Measurements from ENCODE around the gene SGCG.

DNA sequence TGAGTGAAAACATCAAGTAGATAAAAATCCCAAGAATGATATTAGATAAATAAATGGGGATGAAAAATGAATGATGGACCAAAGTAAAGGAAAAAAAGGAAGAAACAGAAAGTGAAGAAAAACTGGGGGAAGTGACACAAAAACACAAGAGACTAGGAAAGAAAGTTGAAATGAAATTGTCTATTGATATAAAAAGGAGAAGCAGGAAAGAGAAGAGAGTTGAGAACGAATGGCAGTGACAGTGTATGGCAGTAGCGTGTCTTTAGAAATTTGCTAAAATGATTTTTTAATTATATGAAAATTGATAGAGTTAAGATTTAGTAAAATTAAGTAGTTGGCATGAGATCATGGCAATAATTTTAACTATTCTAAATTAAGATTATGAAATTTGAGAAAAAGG is 36.3 kb upstream of the SGCG start:
- TF ChIP-seq, protein P1, sequence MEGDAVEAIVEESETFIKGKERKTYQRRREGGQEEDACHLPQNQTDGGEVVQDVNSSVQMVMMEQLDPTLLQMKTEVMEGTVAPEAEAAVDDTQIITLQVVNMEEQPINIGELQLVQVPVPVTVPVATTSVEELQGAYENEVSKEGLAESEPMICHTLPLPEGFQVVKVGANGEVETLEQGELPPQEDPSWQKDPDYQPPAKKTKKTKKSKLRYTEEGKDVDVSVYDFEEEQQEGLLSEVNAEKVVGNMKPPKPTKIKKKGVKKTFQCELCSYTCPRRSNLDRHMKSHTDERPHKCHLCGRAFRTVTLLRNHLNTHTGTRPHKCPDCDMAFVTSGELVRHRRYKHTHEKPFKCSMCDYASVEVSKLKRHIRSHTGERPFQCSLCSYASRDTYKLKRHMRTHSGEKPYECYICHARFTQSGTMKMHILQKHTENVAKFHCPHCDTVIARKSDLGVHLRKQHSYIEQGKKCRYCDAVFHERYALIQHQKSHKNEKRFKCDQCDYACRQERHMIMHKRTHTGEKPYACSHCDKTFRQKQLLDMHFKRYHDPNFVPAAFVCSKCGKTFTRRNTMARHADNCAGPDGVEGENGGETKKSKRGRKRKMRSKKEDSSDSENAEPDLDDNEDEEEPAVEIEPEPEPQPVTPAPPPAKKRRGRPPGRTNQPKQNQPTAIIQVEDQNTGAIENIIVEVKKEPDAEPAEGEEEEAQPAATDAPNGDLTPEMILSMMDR (IDR thresholded peaks at IDR 0.05), result no peak
- TF ChIP-seq POLR2A (IDR thresholded peaks at IDR 0.05), result no peak
